Naive thymus-derived CD4-positive, alpha-beta T cell (primary cell): ENCODE measurements around the gene CCDC187. TPM values are rescaled to one million over a fixed set of nuclear protein-coding genes. Genes with fewer than 3 reads are reported as not detected.

Source experiments
- ATAC-seq: fragments of 150-1000 bp; cut with Tn5 transposase; 2 replicates; pipeline ENCODE4 v1.10.0; 2021; ENCODE audit warnings: mild to moderate bottlenecking, moderate library complexity
- CTCF ChIA-PET: fragments of 350-600 bp; sonication (Branson Sonifier 250); formaldehyde crosslinking; loops from one replicate; lab custom pipeline; 2021; ENCODE audit warnings: antibody characterized with exemption; lab: Charles Lee
- POLR2A ChIA-PET: fragments of 350-600 bp; sonication (Branson Sonifier 250); formaldehyde crosslinking; loops from one replicate; lab custom pipeline; 2021; ENCODE audit warnings: antibody characterized with exemption, inconsistent platforms; lab: Charles Lee
- DNase-seq, 9 donors: peaks; one replicate each; pipeline versions ENCODE4 v3.0.0 to v3.0.0-alpha.2; 2020 to 2022; ENCODE audit warnings: mixed read lengths in 1 of 9
- H3K27ac ChIP-seq: one replicate; pipeline ENCODE4 v1.7.0; 2013; ENCODE audit warnings: mild to moderate bottlenecking, low read depth, low read length, moderate library complexity
- H3K27me3 ChIP-seq, 2 donors: one replicate each; pipeline ENCODE4 v1.7.0; 2013; ENCODE audit warnings: low read length in 2 of 2, mild to moderate bottlenecking in 2 of 2, moderate library complexity in 2 of 2; ENCODE audit not compliant: control insufficient read depth in 2 of 2, insufficient read depth in 2 of 2
- H3K36me3 ChIP-seq, 3 experiments: 1 replicate in 2 of 3; 2 replicates in 1 of 3; pipeline ENCODE4 v1.7.0; 2013; ENCODE audit warnings: low read length in 3 of 3, mild to moderate bottlenecking in 3 of 3, moderate library complexity in 1 of 3; ENCODE audit not compliant: insufficient read depth in 3 of 3, control insufficient read depth in 2 of 3
- H3K4me1 ChIP-seq, 2 donors: one replicate each; pipeline ENCODE4 v1.7.0; 2013; ENCODE audit warnings: low read length in 2 of 2, mild to moderate bottlenecking in 2 of 2, moderate library complexity in 1 of 2; ENCODE audit not compliant: control insufficient read depth in 2 of 2, insufficient read depth in 2 of 2
- H3K4me3 ChIP-seq: 2 replicates; pipeline ENCODE4 v1.7.0; 2013; ENCODE audit warnings: mild to moderate bottlenecking, low read length
- H3K9me3 ChIP-seq, 3 experiments: 1 replicate in 2 of 3; 2 replicates in 1 of 3; pipeline ENCODE4 v1.7.0; 2013; ENCODE audit warnings: low read length in 3 of 3; ENCODE audit not compliant: control insufficient read depth in 2 of 3
- H3K27ac Mint-ChIP-seq, 9 donors: one replicate each; pipeline ENCODE4 v1.8.0; 2020 to 2022; ENCODE audit warnings: mixed read lengths in 9 of 9, mild to moderate bottlenecking in 8 of 9, moderate library complexity in 5 of 9, inconsistent platforms in 2 of 9
- H3K27me3 Mint-ChIP-seq, 5 donors: one replicate each; pipeline ENCODE4 v1.8.0; 2021 to 2022; ENCODE audit warnings: mixed read lengths in 5 of 5, mild to moderate bottlenecking in 1 of 5
- H3K36me3 Mint-ChIP-seq, 5 donors: one replicate each; pipeline ENCODE4 v1.8.0; 2020 to 2022; ENCODE audit warnings: mixed read lengths in 5 of 5, mild to moderate bottlenecking in 3 of 5, inconsistent platforms in 1 of 5
- H3K4me1 Mint-ChIP-seq, 7 donors: one replicate each; pipeline ENCODE4 v1.8.0; 2020 to 2022; ENCODE audit warnings: mixed read lengths in 7 of 7, mild to moderate bottlenecking in 3 of 7, inconsistent platforms in 1 of 7
- H3K4me3 Mint-ChIP-seq, 10 donors: one replicate each; pipeline ENCODE4 v1.8.0; 2020 to 2022; ENCODE audit warnings: mild to moderate bottlenecking in 10 of 10, mixed read lengths in 10 of 10, moderate library complexity in 6 of 10, inconsistent platforms in 2 of 10
- H3K9me3 Mint-ChIP-seq, 11 donors: one replicate each; pipeline ENCODE4 v1.8.0; 2020 to 2022; ENCODE audit warnings: mixed read lengths in 11 of 11, mild to moderate bottlenecking in 4 of 11, inconsistent platforms in 1 of 11, moderate library complexity in 1 of 11
- intact Hi-C, 2 donors: fragments of 100-400 bp; cut with micrococcal nuclease; formaldehyde crosslinking; loops; one replicate each; pipeline ENCODE4 v1.15.1; 2023
- polyA plus RNA-seq, 2 donors: library from polyadenylated mRNA; unstranded; fragments of 300-500 nt; fragmentation: Illumina TruSeq; gene quantifications; one replicate each; pipeline ENCODE4 v1.2.3, GENCODE V29; 2021
- total RNA-seq, 6 experiments: library from RNA in 5 of 6; stranded (reverse) in 5 of 6; gene quantifications; 1 replicate in 5 of 6; 2 replicates in 1 of 6; pipeline ENCODE4 v1.2.3 and lab custom pipeline; 2021 to 2026

The CCDC187 gene
- total and polyA plus RNA-seq, 7 experiments from 2014 or later, result 0.10 TPM; not detected in 6

- H3K4me1 Mint-ChIP-seq, result peaks cover 0 to 2% (median 0%) of the 10 kb centered on the region in 7 donors
- Histone ChIP-seq H3K4me1 (no peaks in the 10 kb centered on the region), H3K36me3 (peaks cover 0 to 98% (median 4%) of the 10 kb centered on the region in 3 experiments), H3K9me3 (no peaks in the 10 kb centered on the region), H3K27me3 (no peaks in the 10 kb centered on the region), H3K4me3 (no peak overlapping the region), H3K27ac (no peak overlapping the region)
- ChIA-PET POLR2A (no interaction called here), CTCF (no interaction called here)
- intact Hi-C loops, result no loop called here
- no peak for DNase-seq
- peaks cover 0 to 2% (median 0%) of the 10 kb centered on the region in 11 donors for H3K9me3 Mint-ChIP-seq
- peaks cover 4 to 68% (median 22%) of the 10 kb centered on the region in 5 donors for H3K36me3 Mint-ChIP-seq
- no peak overlapping the region for H3K4me3 Mint-ChIP-seq
- H3K27ac Mint-ChIP-seq, result no peak overlapping the region
- no peak for ATAC-seq
- H3K27me3 Mint-ChIP-seq, result no peaks in the 10 kb centered on the region
Measured at GRCh38 chr9:136216541-136217244, 87.2 kb downstream of the CCDC187 start.

GRCh38 chr9:136213733-136214132 is 90.2 kb downstream of the CCDC187 start:
- Mint-ChIP-seq H3K9me3 (peaks cover 0 to 2% (median 0%) of the 10 kb centered on the region in 11 donors), H3K4me1 (no peaks in the 10 kb centered on the region), H3K27ac (no peak overlapping the region), H3K36me3 (peaks cover 4 to 45% (median 22%) of the 10 kb centered on the region in 5 donors), H3K4me3 (no peak overlapping the region), H3K27me3 (no peaks in the 10 kb centered on the region)
- DNase-seq (no peak), ATAC-seq (no peak)
- Histone ChIP-seq H3K27me3 (no peaks in the 10 kb centered on the region), H3K27ac (no peak overlapping the region), H3K4me3 (no peak overlapping the region), H3K9me3 (no peaks in the 10 kb centered on the region), H3K4me1 (no peaks in the 10 kb centered on the region), H3K36me3 (peaks cover 0 to 97% (median 4%) of the 10 kb centered on the region in 3 experiments)
- ChIA-PET POLR2A (no interaction called here), CTCF (no interaction called here)
- intact Hi-C loops, result no loop called here

- Mint-ChIP-seq H3K27me3 (no peaks in the 10 kb centered on the region), H3K27ac (no peak overlapping the region), H3K9me3 (peaks cover 0 to 2% (median 0%) of the 10 kb centered on the region in 11 donors), H3K4me3 (no peak overlapping the region), H3K4me1 (no peaks in the 10 kb centered on the region), H3K36me3 (peaks cover 4 to 50% (median 24%) of the 10 kb centered on the region in 5 donors)
- intact Hi-C loops, result no loop called here
- no peak overlapping the region for H3K27ac ChIP-seq
- H3K9me3 ChIP-seq, result no peaks in the 10 kb centered on the region
- ATAC-seq (no peak), DNase-seq (no peak)
- H3K4me1 ChIP-seq, result no peaks in the 10 kb centered on the region
- no peak overlapping the region for H3K4me3 ChIP-seq
- CTCF ChIA-PET, result no interaction called here
- POLR2A ChIA-PET, result no interaction called here
- H3K27me3 ChIP-seq, result no peaks in the 10 kb centered on the region
- H3K36me3 ChIP-seq, result peaks cover 0 to 89% (median 4%) of the 10 kb centered on the region in 3 experiments
Measured at GRCh38 chr9:136212345-136212950, 91.4 kb downstream of the CCDC187 start.

- ChIA-PET POLR2A (no interaction called here), CTCF (no interaction called here)
- H3K27me3 ChIP-seq, result no peaks in the 10 kb centered on the region
- ATAC-seq (no peak), DNase-seq (no peak)
- no peaks in the 10 kb centered on the region for H3K9me3 ChIP-seq
- peaks cover 4 to 54% (median 31%) of the 10 kb centered on the region in 5 donors for H3K36me3 Mint-ChIP-seq
- no peak overlapping the region for H3K27ac ChIP-seq
- no peak overlapping the region for H3K4me3 Mint-ChIP-seq
- H3K27me3 Mint-ChIP-seq, result no peaks in the 10 kb centered on the region
- H3K4me1 Mint-ChIP-seq, result no peaks in the 10 kb centered on the region
- intact Hi-C loops, result no loop called here
- H3K27ac Mint-ChIP-seq, result no peak overlapping the region
- H3K4me1 ChIP-seq, result no peaks in the 10 kb centered on the region
- peaks cover 0 to 81% (median 4%) of the 10 kb centered on the region in 3 experiments for H3K36me3 ChIP-seq
- no peak overlapping the region for H3K4me3 ChIP-seq
- peaks cover 0 to 2% (median 0%) of the 10 kb centered on the region in 11 donors for H3K9me3 Mint-ChIP-seq
Measured at GRCh38 chr9:136211441-136212344, 92.2 kb downstream of the CCDC187 start.

GRCh38 chr9:136211006-136211405 is 92.9 kb downstream of the CCDC187 start:
- ATAC-seq (no peak), DNase-seq (no peak)
- Mint-ChIP-seq H3K27ac (no peak overlapping the region), H3K36me3 (peaks cover 6 to 58% (median 33%) of the 10 kb centered on the region in 5 donors), H3K4me3 (no peak overlapping the region), H3K27me3 (peaks cover 0 to 3% (median 2%) of the 10 kb centered on the region in 5 donors), H3K4me1 (peaks cover 0 to 2% (median 0%) of the 10 kb centered on the region in 7 donors), H3K9me3 (peaks cover 0 to 3% (median 0%) of the 10 kb centered on the region in 11 donors)
- no peak overlapping the region for H3K27ac ChIP-seq
- H3K4me3 ChIP-seq, result no peak overlapping the region
- intact Hi-C loops, result no loop called here
- H3K9me3 ChIP-seq, result no peaks in the 10 kb centered on the region
- no peaks in the 10 kb centered on the region for H3K4me1 ChIP-seq
- no peaks in the 10 kb centered on the region for H3K27me3 ChIP-seq
- H3K36me3 ChIP-seq, result peaks cover 0 to 75% (median 4%) of the 10 kb centered on the region in 3 experiments
- ChIA-PET CTCF (no interaction called here), POLR2A (no interaction called here)

GRCh38 chr9:136210276-136210675 is 93.6 kb downstream of the CCDC187 start:
- intact Hi-C loops, result no loop called here
- Mint-ChIP-seq H3K27me3 (peaks cover 0 to 5% (median 3%) of the 10 kb centered on the region in 5 donors), H3K27ac (no peak overlapping the region)

More at GRCh38 chr9:136210276-136210675, 93.6 kb downstream of the CCDC187 start:
- H3K36me3 ChIP-seq, result peaks cover 0 to 67% (median 4%) of the 10 kb centered on the region in 3 experiments
- ChIA-PET POLR2A (no interaction called here), CTCF (no interaction called here)
- DNase-seq (no peak), ATAC-seq (no peak)
- no peak overlapping the region for H3K4me3 ChIP-seq
- Mint-ChIP-seq H3K36me3 (peaks cover 7 to 52% (median 29%) of the 10 kb centered on the region in 5 donors), H3K9me3 (peaks cover 0 to 4% (median 0%) of the 10 kb centered on the region in 11 donors), H3K4me3 (no peak overlapping the region), H3K4me1 (peaks cover 0 to 3% (median 0%) of the 10 kb centered on the region in 7 donors)
- H3K27ac ChIP-seq, result no peak overlapping the region
- no peaks in the 10 kb centered on the region for H3K9me3 ChIP-seq
- no peaks in the 10 kb centered on the region for H3K4me1 ChIP-seq
- H3K27me3 ChIP-seq, result no peaks in the 10 kb centered on the region
